HepG2 (cell line): ENCODE data around the gene LCAT. TPM values are rescaled to one million over a fixed set of nuclear protein-coding genes. Genes with fewer than 3 reads are reported as not detected.

Source experiments
- AGO2 ChIP-seq: fragments of 200-400 bp; formaldehyde crosslinking; optimal IDR thresholded peaks from 2 replicates; pipeline ENCODE3; 2017; ENCODE audit warnings: mild to moderate bottlenecking, low read depth, low read length, moderate library complexity
- CAMTA2 ChIP-seq: sonication (generic); formaldehyde crosslinking; IDR thresholded peaks from 2 replicates; pipeline ENCODE4 v1.4.0; 2020; ENCODE audit warnings: mild to moderate bottlenecking, missing genetic modification reagents, borderline replicate concordance
- GATAD2A ChIP-seq: IDR thresholded peaks from 2 replicates; pipeline ENCODE4 v1.6.1; 2016
- MTA3 ChIP-seq: sonication (generic); formaldehyde crosslinking; IDR thresholded peaks from 2 replicates; pipeline ENCODE4 v1.4.0; 2020; ENCODE audit warnings: missing genetic modification reagents
- PITX1 ChIP-seq: sonication (generic); formaldehyde crosslinking; IDR thresholded peaks from 2 replicates; pipeline ENCODE4 v1.5.1; 2020; ENCODE audit warnings: mild to moderate bottlenecking, missing genetic modification reagents
- POLR2G ChIP-seq: fragments of 200-400 bp; formaldehyde crosslinking; IDR thresholded peaks from 2 replicates; pipeline ENCODE4 v1.6.1; 2018; ENCODE audit warnings: mild to moderate bottlenecking, low read depth, low read length, moderate library complexity
- SCMH1 ChIP-seq: sonication (generic); formaldehyde crosslinking; IDR thresholded peaks from 2 replicates; pipeline ENCODE4 v1.9.0; 2021; ENCODE audit warnings: missing genetic modification reagents, mild to moderate bottlenecking, borderline replicate concordance
- SIN3A ChIP-seq: IDR thresholded peaks from 2 replicates; pipeline ENCODE4 v1.6.1; 2011; ENCODE audit warnings: low read depth, mild to moderate bottlenecking, control low read depth, low read length, borderline replicate concordance
- TRIM24 ChIP-seq: sonication (generic); formaldehyde crosslinking; IDR thresholded peaks from 2 replicates; pipeline ENCODE4 v1.8.0; 2022; ENCODE audit warnings: mild to moderate bottlenecking, missing genetic modification reagents
- ZKSCAN8 ChIP-seq: IDR thresholded peaks from 2 replicates; pipeline ENCODE4 v1.6.1; 2016; ENCODE audit warnings: borderline replicate concordance, missing genetic modification reagents, missing compliant biosample characterization
- ZMYM2 ChIP-seq: sonication (generic); formaldehyde crosslinking; IDR thresholded peaks from 2 replicates; pipeline ENCODE4 v1.8.0; 2022; ENCODE audit warnings: mild to moderate bottlenecking, missing genetic modification reagents
- ZNF235 ChIP-seq: sonication (generic); formaldehyde crosslinking; IDR thresholded peaks from 2 replicates; pipeline ENCODE4 v1.8.1; 2023; ENCODE audit warnings: mild to moderate bottlenecking, missing genetic modification reagents, borderline replicate concordance
- ZNF331 ChIP-seq: sonication (generic); formaldehyde crosslinking; IDR thresholded peaks from 2 replicates; pipeline ENCODE4 v1.4.0; 2020; ENCODE audit warnings: missing genetic modification reagents
- ZNF577 ChIP-seq: sonication (generic); formaldehyde crosslinking; IDR thresholded peaks from 2 replicates; pipeline ENCODE4 v1.4.0; 2020; ENCODE audit warnings: mild to moderate bottlenecking, low read depth, missing genetic modification reagents, borderline replicate concordance
- ZNF879 ChIP-seq: sonication (generic); formaldehyde crosslinking; IDR thresholded peaks from 2 replicates; pipeline ENCODE4 v1.8.1; 2023; ENCODE audit warnings: missing genetic modification reagents
- polyA plus RNA-seq, 8 experiments: library from polyadenylated mRNA; depleted of rRNA in 3 of 8; stranded (reverse) in 7 of 8; unstranded in 1 of 8; fragments of >200 nt; fragmentation: Illumina TruSeq in 4 of 8; extraction: Trizol in 4 of 8; gene quantifications; 2 replicates each; pipeline versions ENCODE4 v1.2.1 to v1.2.3, GENCODE V29; 2011 to 2016; ENCODE audit warnings: low read depth in 4 of 8, missing spikeins in 1 of 8, mixed read lengths in 1 of 8; ENCODE audit not compliant: insufficient read depth in 1 of 8
- total RNA-seq, 5 experiments: library from RNA; depleted of rRNA; stranded (reverse); fragments of >200 nt; fragmentation: Illumina TruSeq; extraction: Trizol; gene quantifications; 2 replicates each; pipeline ENCODE4 v1.2.3, GENCODE V29; 2016; ENCODE audit warnings: low read depth in 1 of 5
- TF ChIP-seq, protein P1 (sequence below), 2 experiments: sonication (generic) in 1 of 2; formaldehyde crosslinking in 1 of 2; IDR thresholded peaks; 2 replicates each; pipeline versions ENCODE4 v1.5.1 to v1.6.1; 2011 to 2020; ENCODE audit warnings: borderline replicate concordance in 1 of 2, low read depth in 1 of 2, low read length in 1 of 2, mild to moderate bottlenecking in 1 of 2, missing genetic modification reagents in 1 of 2, moderate library complexity in 1 of 2
- TF ChIP-seq, protein P2 (sequence below): sonication (generic); formaldehyde crosslinking; IDR thresholded peaks from 2 replicates; pipeline ENCODE4 v1.4.0; 2020; ENCODE audit warnings: missing genetic modification reagents
- TF ChIP-seq, protein P3 (sequence below): sonication (generic); formaldehyde crosslinking; IDR thresholded peaks from 2 replicates; pipeline ENCODE4 v1.5.0; 2020; ENCODE audit warnings: missing genetic modification reagents
- TF ChIP-seq, protein P4 (sequence below): sonication (generic); formaldehyde crosslinking; IDR thresholded peaks from 2 replicates; pipeline ENCODE4 v1.5.0; 2020; ENCODE audit warnings: missing genetic modification reagents
- TF ChIP-seq, protein P5 (sequence below): sonication (generic); formaldehyde crosslinking; IDR thresholded peaks from 2 replicates; pipeline ENCODE4 v1.5.0; 2020; ENCODE audit warnings: mild to moderate bottlenecking, missing genetic modification reagents, moderate library complexity
- TF ChIP-seq, protein P6 (sequence below): sonication (generic); formaldehyde crosslinking; IDR thresholded peaks from 2 replicates; pipeline ENCODE4 v1.8.1; 2023; ENCODE audit warnings: mild to moderate bottlenecking, missing genetic modification reagents, borderline replicate concordance

The LCAT gene
- total and polyA plus RNA-seq, 2 of the 13 experiments (the other 11 are each of a cell fraction or from before 2014, with no cell fraction given), result 36.1 to 38.9 TPM

DNA sequence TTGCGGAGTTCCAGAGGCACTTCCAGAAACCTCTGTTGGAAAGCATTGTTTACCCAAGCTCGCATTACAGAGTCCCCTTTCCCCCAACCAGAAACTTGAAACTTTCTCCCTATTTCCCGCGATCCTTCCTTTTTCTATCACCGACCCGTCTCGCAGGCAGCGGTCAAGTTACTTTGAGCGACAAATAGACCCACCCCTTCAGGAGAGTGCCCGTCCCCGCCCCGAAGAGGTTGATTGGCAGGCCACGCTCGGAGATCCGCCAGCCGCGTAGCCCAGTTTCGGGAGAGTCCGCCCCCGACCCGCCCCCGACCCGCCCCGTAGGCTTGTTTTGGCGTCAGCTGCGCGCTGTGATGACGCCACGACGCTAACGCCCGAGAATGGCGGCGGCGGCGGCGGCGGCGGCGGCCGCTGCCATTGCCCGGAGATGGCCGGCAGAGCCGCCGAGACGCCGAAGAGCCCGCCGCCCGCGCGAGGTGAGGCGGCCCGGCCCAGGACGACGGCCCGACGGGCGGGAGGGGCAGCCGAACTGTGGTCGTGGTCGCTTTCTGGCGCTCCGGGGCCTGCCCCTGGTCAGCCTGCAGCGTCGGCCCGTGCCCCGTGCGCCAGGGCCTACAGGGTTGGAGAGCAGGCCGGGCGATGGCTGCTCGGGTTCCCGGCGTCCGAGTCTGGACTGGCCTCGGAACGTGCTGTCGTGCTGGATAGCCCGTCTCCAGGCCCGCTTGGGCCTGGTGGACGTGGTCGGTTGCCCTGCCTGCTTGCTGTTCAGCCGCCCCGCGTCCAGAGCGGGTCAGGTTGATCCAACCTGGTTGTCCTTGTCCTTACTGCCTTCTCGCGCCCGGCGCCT is 50.8 kb downstream of the LCAT start, which contains the start of gene PSKH1 (continued):
- TF ChIP-seq ZMYM2 (CRISPR knock-in tag), result no peak
- TF ChIP-seq TRIM24 (CRISPR knock-in tag), result no peak
- TF ChIP-seq ZNF331 (CRISPR knock-in tag), result no peak; the same call in 1 of the 2 replicates
- TF ChIP-seq MTA3 (CRISPR knock-in tag), result no peak
- TF ChIP-seq CAMTA2 (CRISPR knock-in tag), result peak; percentile 96
- 0 out of 2 replicates have a peak, but pooled peaks have one; percentile 59 for TF ChIP-seq ZNF577 (CRISPR knock-in tag)
- TF ChIP-seq ZNF879, result no peak
- TF ChIP-seq, protein P1, sequence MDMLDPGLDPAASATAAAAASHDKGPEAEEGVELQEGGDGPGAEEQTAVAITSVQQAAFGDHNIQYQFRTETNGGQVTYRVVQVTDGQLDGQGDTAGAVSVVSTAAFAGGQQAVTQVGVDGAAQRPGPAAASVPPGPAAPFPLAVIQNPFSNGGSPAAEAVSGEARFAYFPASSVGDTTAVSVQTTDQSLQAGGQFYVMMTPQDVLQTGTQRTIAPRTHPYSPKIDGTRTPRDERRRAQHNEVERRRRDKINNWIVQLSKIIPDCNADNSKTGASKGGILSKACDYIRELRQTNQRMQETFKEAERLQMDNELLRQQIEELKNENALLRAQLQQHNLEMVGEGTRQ (IDR thresholded peaks at IDR 0.05; ENCODE audit: low read depth, low read length), result no peak
- TF ChIP-seq, protein P1 (CRISPR knock-in tag; IDR thresholded peaks at IDR 0.05; ENCODE audit: borderline replicate concordance), result 0 out of 2 replicates have a peak, but pooled peaks have one; percentile 10
- TF ChIP-seq AGO2, result peak; percentile 91
- TF ChIP-seq, protein P2, sequence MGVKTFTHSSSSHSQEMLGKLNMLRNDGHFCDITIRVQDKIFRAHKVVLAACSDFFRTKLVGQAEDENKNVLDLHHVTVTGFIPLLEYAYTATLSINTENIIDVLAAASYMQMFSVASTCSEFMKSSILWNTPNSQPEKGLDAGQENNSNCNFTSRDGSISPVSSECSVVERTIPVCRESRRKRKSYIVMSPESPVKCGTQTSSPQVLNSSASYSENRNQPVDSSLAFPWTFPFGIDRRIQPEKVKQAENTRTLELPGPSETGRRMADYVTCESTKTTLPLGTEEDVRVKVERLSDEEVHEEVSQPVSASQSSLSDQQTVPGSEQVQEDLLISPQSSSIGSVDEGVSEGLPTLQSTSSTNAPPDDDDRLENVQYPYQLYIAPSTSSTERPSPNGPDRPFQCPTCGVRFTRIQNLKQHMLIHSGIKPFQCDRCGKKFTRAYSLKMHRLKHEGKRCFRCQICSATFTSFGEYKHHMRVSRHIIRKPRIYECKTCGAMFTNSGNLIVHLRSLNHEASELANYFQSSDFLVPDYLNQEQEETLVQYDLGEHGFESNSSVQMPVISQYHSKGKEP (CRISPR knock-in tag), result no peak
- TF ChIP-seq POLR2G, result peak; percentile 76
- TF ChIP-seq, protein P3, sequence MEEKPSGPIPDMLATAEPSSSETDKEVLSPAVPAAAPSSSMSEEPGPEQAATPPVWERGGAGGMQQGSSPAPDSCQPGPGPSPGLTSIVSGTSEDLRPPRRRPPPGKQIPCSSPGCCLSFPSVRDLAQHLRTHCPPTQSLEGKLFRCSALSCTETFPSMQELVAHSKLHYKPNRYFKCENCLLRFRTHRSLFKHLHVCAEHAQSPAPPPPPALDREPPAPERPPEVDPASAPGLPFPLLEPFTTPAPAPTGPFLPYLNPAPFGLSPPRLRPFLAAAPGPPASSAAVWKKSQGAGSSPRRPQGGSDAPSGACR (CRISPR knock-in tag), result no peak
- TF ChIP-seq ZKSCAN8 (CRISPR knock-in tag), result no peak
- TF ChIP-seq, protein P4, sequence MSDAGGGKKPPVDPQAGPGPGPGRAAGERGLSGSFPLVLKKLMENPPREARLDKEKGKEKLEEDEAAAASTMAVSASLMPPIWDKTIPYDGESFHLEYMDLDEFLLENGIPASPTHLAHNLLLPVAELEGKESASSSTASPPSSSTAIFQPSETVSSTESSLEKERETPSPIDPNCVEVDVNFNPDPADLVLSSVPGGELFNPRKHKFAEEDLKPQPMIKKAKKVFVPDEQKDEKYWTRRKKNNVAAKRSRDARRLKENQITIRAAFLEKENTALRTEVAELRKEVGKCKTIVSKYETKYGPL (CRISPR knock-in tag), result peak; percentile 68; the same call in 1 of the 2 replicates
- 0 out of 2 replicates have a peak, but pooled peaks have one; percentile 5 for TF ChIP-seq GATAD2A (CRISPR knock-in tag)
- peak; percentile 39; the same call in 1 of the 2 replicates for TF ChIP-seq SIN3A
- no peak for TF ChIP-seq SCMH1 (CRISPR knock-in tag)
- TF ChIP-seq, protein P5, sequence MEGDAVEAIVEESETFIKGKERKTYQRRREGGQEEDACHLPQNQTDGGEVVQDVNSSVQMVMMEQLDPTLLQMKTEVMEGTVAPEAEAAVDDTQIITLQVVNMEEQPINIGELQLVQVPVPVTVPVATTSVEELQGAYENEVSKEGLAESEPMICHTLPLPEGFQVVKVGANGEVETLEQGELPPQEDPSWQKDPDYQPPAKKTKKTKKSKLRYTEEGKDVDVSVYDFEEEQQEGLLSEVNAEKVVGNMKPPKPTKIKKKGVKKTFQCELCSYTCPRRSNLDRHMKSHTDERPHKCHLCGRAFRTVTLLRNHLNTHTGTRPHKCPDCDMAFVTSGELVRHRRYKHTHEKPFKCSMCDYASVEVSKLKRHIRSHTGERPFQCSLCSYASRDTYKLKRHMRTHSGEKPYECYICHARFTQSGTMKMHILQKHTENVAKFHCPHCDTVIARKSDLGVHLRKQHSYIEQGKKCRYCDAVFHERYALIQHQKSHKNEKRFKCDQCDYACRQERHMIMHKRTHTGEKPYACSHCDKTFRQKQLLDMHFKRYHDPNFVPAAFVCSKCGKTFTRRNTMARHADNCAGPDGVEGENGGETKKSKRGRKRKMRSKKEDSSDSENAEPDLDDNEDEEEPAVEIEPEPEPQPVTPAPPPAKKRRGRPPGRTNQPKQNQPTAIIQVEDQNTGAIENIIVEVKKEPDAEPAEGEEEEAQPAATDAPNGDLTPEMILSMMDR, result peak; percentile 12; the same call in 1 of the 2 replicates
- TF ChIP-seq, protein P6, sequence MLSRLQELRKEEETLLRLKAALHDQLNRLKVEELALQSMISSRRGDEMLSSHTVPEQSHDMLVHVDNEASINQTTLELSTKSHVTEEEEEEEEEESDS, result peak; percentile 13; the same call in 1 of the 2 replicates
- TF ChIP-seq PITX1, result no peak
- TF ChIP-seq ZNF235 (CRISPR knock-in tag), result peak; percentile 93; the same call in 1 of the 2 replicates
